ENCODE data around the gene DLX3. TPM values are rescaled to one million over a fixed set of nuclear protein-coding genes. Genes with fewer than 3 reads are reported as not detected.

Gene DLX3
- total and polyA plus RNA-seq, 8 donors: 0.68 TPM; not detected in 7

DNA sequence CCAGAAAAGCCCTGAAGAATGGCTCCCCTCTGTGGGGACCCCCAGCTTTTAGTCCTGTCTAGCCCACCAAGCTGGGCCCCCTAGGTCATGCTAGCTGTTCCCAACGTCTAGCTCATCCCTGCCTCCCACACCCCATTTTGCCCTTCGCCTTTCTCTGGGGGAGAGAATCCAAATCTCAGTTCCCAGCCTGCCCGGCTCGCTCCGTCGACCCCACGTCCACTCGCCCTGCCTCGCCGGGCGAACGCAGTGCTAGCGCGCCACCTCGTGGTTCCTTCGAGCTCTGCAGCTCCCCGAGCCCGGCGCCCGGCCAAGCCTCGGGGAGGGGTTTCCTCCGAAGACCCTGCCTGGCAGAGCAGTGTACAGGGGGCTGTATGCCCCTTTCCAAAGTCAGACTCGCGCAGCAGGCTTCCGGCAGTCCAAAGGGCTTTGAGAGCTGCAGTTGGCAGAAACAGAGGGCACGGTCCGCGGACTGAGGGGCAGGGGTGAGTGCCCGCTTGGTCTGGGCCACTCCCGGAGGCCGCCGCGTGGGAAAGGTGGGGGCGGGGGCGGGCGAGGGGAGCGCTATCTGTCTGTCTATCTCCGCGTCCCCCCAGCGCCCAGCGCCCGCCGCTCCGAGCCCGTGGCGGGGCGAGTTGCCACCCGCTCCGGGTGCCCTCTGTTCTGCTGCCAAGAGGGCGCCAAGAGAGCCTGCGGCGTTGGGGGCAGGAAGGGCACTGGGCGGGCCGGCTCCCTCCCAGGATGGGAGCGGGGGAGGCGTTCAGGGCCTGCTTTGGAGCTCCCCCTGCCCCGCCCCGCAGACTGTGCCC, 1.7 kb upstream of the DLX3 start:
- H3K27ac ChIP-seq: no peak overlapping the region
- no peaks in the 10 kb centered on the region for H3K9me3 ChIP-seq
- H3K36me3 ChIP-seq: no peaks in the 10 kb centered on the region
- TF ChIP-seq POLR2AphosphoS5 (IDR thresholded peaks at IDR 0.05) (no peak), POLR2A (IDR thresholded peaks at IDR 0.05) (no peak)
- TF ChIP-seq, protein P1, sequence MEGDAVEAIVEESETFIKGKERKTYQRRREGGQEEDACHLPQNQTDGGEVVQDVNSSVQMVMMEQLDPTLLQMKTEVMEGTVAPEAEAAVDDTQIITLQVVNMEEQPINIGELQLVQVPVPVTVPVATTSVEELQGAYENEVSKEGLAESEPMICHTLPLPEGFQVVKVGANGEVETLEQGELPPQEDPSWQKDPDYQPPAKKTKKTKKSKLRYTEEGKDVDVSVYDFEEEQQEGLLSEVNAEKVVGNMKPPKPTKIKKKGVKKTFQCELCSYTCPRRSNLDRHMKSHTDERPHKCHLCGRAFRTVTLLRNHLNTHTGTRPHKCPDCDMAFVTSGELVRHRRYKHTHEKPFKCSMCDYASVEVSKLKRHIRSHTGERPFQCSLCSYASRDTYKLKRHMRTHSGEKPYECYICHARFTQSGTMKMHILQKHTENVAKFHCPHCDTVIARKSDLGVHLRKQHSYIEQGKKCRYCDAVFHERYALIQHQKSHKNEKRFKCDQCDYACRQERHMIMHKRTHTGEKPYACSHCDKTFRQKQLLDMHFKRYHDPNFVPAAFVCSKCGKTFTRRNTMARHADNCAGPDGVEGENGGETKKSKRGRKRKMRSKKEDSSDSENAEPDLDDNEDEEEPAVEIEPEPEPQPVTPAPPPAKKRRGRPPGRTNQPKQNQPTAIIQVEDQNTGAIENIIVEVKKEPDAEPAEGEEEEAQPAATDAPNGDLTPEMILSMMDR (IDR thresholded peaks at IDR 0.05): peak in 5 of 7 experiments; percentile 91 to 98 (median 96)
- 0 to 3% (median 1%) methylated on average over 7 to 58 of the region's 58 CpGs for WGBS, 5 donors
- peaks cover 12 to 98% (median 85%) of the 10 kb centered on the region in 3 donors for H3K27me3 ChIP-seq
- intact Hi-C loops (cut with DNase I; ENCODE audit: low total_unique reads): loop anchor here (5.0 kb wide), 2 partner anchors 44 to 134 kb away; no protein-coding TSS in a partner anchor
- DNase-seq: peak; percentile 59 to 83
- peaks cover 28 to 46% (median 41%) of the 10 kb centered on the region in 4 donors for H3K4me1 ChIP-seq
- H3K4me3 ChIP-seq: peak overlapping the region; percentile 36 to 53 (median 42)

DNA sequence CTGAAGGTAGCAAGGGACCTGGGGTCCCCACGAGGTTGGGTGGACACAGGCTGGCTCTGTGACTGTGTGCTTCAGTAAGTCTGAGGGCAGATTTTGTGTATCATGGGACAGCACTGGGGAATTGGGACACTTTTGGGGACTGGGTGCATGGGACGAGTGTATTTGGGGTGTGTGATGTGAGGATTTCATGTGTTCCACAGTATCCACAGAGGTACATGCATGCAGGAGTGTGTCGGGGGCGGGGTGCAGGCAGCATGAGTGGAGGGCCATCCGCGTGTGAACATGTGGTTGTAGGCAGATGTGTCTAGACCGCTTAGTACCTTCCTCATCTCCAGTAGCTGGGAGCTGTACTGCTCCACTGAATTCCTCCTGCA, 1.1 kb upstream of the DLX3 start:
- no peak for DNase-seq
- H3K4me1 ChIP-seq: peaks cover 28 to 46% (median 41%) of the 10 kb centered on the region in 4 donors
- WGBS, 5 donors: 43 to 50% (median 45%) methylated on average over 7 of the region's 7 CpGs
- no peak overlapping the region for H3K4me3 ChIP-seq
- peaks cover 11 to 98% (median 86%) of the 10 kb centered on the region in 3 donors for H3K27me3 ChIP-seq
- intact Hi-C loops (cut with DNase I; ENCODE audit: low total_unique reads): loop anchor here (5.0 kb wide), 2 partner anchors 44 to 134 kb away; no protein-coding TSS in a partner anchor
- no peak overlapping the region for H3K27ac ChIP-seq
- no peaks in the 10 kb centered on the region for H3K9me3 ChIP-seq
- H3K36me3 ChIP-seq: no peaks in the 10 kb centered on the region
- no peak for TF ChIP-seq POLR2A (IDR thresholded peaks at IDR 0.05)
- TF ChIP-seq, protein P1 (IDR thresholded peaks at IDR 0.05): no peak
- TF ChIP-seq POLR2AphosphoS5 (IDR thresholded peaks at IDR 0.05): no peak
- no peak for TF ChIP-seq EP300 (IDR thresholded peaks at IDR 0.05)

DNA sequence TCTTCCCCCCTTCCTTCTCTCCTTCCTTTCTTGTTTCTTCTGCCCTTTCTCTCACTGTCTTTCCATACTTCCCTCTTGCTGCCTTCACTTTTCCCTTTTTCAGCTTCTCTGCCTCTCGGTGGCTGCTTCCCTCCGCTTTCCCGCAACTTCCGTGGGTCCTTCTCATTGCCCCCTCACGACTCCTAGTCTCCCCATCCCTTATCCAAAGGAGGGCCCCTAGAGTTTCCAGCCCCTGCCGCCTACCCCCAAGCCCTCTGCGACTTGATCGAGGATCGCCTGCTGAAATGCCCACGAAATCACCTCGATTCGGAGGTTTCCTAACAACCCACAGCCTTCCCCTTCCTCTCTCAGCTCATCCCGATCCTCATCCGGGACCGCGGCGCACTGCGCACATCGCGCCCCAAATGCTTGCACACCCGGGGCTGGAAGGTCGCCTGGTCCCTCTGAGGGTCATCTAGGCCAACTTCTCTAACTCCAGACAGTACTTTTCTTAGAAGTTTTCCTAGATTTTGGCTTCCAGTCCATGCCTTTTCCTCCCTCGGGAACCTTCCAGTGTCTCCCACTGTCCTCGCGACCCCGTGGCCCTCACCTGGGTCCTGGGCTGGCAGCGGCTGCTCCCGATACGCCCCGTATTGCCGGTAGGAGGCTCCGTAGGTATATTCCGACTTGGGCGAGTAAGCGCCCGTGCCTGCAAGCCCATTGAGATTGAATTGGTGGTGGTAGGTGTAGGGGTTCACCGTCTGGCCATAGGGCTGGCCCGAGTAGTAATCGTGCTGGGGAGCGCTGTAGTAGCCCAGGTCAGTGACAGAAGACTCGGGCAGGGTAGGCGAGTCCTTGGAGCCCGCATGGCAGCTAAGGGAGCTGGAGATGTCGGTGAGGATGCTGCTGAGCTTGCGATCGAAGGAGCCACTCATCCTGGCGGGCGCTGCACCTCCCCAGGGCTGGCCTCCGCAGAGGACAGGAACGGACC, 654 bp downstream of the DLX3 start:
- Histone ChIP-seq H3K9me3 (no peaks in the 10 kb centered on the region), H3K27ac (no peak overlapping the region), H3K4me3 (peak overlapping the region; percentile 46 to 55 (median 53)), H3K27me3 (peaks cover 8 to 99% (median 88%) of the 10 kb centered on the region in 3 donors), H3K36me3 (no peaks in the 10 kb centered on the region), H3K4me1 (peaks cover 28 to 46% (median 41%) of the 10 kb centered on the region in 4 donors)
- intact Hi-C loops (cut with DNase I; ENCODE audit: low total_unique reads): loop anchor here (5.0 kb wide), 4 partner anchors 42 to 437 kb away; no protein-coding TSS in a partner anchor
- WGBS, 5 donors: 4 to 8% (median 7%) methylated on average over 47 to 50 of the region's 50 CpGs
- TF ChIP-seq POLR2AphosphoS5 (IDR thresholded peaks at IDR 0.05) (no peak), POLR2A (IDR thresholded peaks at IDR 0.05) (no peak), EP300 (IDR thresholded peaks at IDR 0.05) (no peak)
- TF ChIP-seq, protein P1 (IDR thresholded peaks at IDR 0.05): no peak
- no peak for DNase-seq
